ENCODE results near the gene TRABD2B. TPM values are rescaled to one million over a fixed set of nuclear protein-coding genes. Genes with fewer than 3 reads are reported as not detected.

Gene TRABD2B
- total and polyA plus RNA-seq, 2 of the 13 experiments (the other 11 are each of a cell fraction or from before 2014, with no cell fraction given), result 0.04 TPM; not detected in 1

GRCh38 chr1:48018799-48019198, 21.6 kb upstream of the TRABD2B start (continued):
- no peak for TF ChIP-seq SMAD9 (CRISPR knock-in tag; IDR thresholded peaks at IDR 0.05)
- TF ChIP-seq ZNF687 (CRISPR knock-in tag; IDR thresholded peaks at IDR 0.05), result no peak
- TF ChIP-seq ATF1 (CRISPR knock-in tag; IDR thresholded peaks at IDR 0.05), result no peak

- intact Hi-C loops (cut with micrococcal nuclease; ENCODE audit: unreplicated experiment), result no loop called here
- Histone ChIP-seq H3K9me3 (ENCODE audit: low read length) (no peaks in the 10 kb centered on the region), H3K4me2 (ENCODE audit: low read depth, low read length) (no peak overlapping the region), H3K79me2 (ENCODE audit: insufficient read depth, low read length) (no peaks in the 10 kb centered on the region), H3K27me3 (ENCODE audit: control insufficient read depth in 1 of 2, insufficient read depth in 2 of 2, low read length in 2 of 2) (peaks cover 0 to 13% of the 10 kb centered on the region in 2 experiments; a peak in 2 of 5 replicates), H3K4me3 (replicated peaks in 1 of 3; ENCODE audit: insufficient read depth in 1 of 3, low read depth in 2 of 3, low read length in 3 of 3) (no peak overlapping the region), H4K20me1 (ENCODE audit: insufficient read depth, low read length) (no peaks in the 10 kb centered on the region), H2AFZ (ENCODE audit: low read length) (no peak overlapping the region), H3K36me3 (replicated peaks in 1 of 2; ENCODE audit: control insufficient read depth in 1 of 2, insufficient read depth in 2 of 2, low read length in 2 of 2) (no peaks in the 10 kb centered on the region), H3K9ac (ENCODE audit: insufficient read depth, low read depth, low read length) (no peak overlapping the region), H3K27ac (ENCODE audit: extremely low read length, insufficient read depth, low read length) (no peak overlapping the region), H3K4me1 (ENCODE audit: insufficient read depth, low read length) (no peaks in the 10 kb centered on the region)
- POLR2A ChIA-PET, result no interaction called here
- CTCF ChIA-PET (ENCODE audit: low intra/inter-chr PET ratio, low total read pairs), result no interaction called here
- in situ Hi-C loops (cut with HindIII; ENCODE audit: extremely low pct_ligation_motif_present, low pct_unique_long_range_greater_than_20kb), result no loop called here
- 9% methylated on average over 4 of the region's 4 CpGs for WGBS (ENCODE audit: low lambda C conversion rate)
- no peak for FAIRE-seq
- no peak for TF ChIP-seq ZNF138 (CRISPR knock-in tag; IDR thresholded peaks at IDR 0.05; ENCODE audit: low read depth)
- TF ChIP-seq ZNF10 (CRISPR knock-in tag; IDR thresholded peaks at IDR 0.05; ENCODE audit: borderline replicate concordance, low read depth), result no peak
- no peak for TF ChIP-seq REPIN1 (CRISPR knock-in tag; IDR thresholded peaks at IDR 0.05; ENCODE audit: borderline replicate concordance, low read depth)
- no peak for TF ChIP-seq CBX2 (IDR thresholded peaks at IDR 0.05; ENCODE audit: low read depth, low read length)
- no peak for TF ChIP-seq CBX2 (CRISPR knock-in tag; IDR thresholded peaks at IDR 0.05; ENCODE audit: low read depth)
- no peak for TF ChIP-seq ZNF550 (CRISPR knock-in tag; IDR thresholded peaks at IDR 0.05; ENCODE audit: borderline replicate concordance)
- TF ChIP-seq ZNF572 (CRISPR knock-in tag; IDR thresholded peaks at IDR 0.05), result no peak
- no TSS peak for BruUV-seq (replicated peaks)
- ATAC-seq, result no peak
- DNase-seq (ENCODE audit: low spot score), result no peak
Observed at GRCh38 chr1:48017716-48018115, 20.5 kb upstream of the TRABD2B start.
